Stimulated activated CD4-positive, alpha-beta T cell treated with anti-CD3 and anti-CD28 coated beads, Interleukin-12 subunit alpha, Interleukin-12 subunit beta, amount 100 ng/mL, for 48 hours (primary cell): ENCODE results near the gene FHIP1B.
"Not testable (repeated sequence)": the region's sequence is repeated elsewhere in the genome, so short reads cannot be mapped to it uniquely, and the experiment has no call there.

Experiments used
- DNase-seq, 3 donors: peaks; one replicate each; pipeline ENCODE4 v3.0.0-alpha.2; 2020; ENCODE audit warnings: low read depth in 2 of 3, low spot score in 1 of 3

FHIP1B gene

DNA sequence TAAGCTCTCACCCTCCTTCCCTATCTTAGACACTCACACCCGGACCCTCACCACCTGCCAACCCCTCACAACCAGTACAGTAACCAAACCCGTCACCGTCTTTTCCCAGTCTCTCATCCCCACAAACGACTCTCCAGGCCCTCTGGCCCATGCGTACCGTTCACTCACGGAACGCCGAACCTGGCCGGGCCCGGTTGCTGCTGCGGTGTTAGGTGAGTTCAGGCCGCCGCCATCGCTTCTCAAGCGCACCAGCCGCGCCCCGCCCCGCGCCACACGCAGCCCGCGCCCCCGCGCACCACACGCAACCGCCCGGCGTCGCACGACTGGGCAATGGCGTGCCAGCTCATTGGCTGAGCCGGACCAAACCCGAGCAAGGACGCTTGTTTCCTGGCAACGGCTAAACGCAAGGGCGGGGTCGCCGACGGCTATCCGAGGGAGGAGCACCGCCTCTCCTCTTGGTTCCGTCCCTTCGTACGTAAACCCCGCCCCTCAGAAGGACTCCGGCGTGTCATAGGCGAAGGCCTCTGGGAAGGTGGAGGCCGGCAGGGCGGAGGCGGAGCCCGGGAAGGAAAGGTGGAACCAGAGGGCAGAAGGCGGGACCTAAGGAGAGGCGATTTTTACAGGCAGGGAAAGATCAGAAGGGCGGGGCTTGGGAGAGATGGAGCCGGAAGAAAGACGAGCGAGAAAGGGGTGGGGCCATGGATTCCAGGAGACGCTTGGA is at the start of gene FHIP1B:
FHIP1B (minus strand) TSS at position 250 of the 721 bp plus-strand sequence. CDS start 10,120 bp downstream, outside the sequence.
- peak; percentile 98 to 100 (median 100) for DNase-seq

DNA sequence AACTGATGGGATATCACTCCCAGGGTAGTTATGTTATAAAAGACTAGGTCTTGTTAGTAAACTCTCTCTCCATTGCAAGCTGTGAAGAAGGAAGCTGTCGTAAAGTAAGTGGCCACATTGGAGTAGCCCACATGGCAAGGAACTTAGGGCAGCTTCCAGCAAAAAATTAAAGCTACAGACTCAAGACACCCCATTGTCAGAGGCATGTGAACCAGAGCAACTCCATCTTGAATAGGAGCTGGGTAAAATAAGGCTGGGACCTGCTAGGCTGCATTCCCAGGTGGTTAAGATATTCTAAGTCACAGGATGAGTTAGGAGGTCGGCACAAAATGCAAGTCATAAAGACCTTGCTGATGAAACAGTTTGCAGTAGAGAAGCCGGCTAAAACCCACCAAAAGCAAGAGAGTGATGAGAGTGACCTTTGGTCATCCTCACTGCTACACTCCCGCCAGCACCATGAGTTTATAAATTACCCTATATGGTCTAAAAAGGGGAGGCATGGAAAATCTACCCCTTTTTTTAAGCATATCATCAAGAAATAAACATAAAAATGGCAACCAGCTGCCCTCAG is 49.1 kb upstream of the FHIP1B start:
- DNase-seq, result no peak

DNA sequence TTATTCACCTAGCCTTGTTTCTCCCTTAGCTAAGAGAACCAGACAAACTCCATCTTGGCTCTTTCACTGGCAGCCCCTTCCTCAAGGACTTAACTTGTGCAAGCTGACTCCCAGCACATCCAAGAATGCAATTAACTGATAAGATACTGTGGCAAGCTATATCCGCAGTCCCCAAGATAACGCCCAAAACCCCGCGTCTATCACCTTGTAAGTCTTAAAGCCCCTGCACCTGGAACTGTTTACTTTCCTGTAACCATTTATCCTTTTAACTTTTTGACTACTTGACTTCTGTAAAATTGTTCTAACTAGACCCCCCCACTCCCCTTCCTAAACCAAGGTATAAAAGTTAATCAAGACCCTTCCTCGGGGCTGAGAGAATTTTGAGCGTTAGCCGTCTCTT is 46.4 kb upstream of the FHIP1B start:
- not testable (repeated sequence) for DNase-seq

DNA sequence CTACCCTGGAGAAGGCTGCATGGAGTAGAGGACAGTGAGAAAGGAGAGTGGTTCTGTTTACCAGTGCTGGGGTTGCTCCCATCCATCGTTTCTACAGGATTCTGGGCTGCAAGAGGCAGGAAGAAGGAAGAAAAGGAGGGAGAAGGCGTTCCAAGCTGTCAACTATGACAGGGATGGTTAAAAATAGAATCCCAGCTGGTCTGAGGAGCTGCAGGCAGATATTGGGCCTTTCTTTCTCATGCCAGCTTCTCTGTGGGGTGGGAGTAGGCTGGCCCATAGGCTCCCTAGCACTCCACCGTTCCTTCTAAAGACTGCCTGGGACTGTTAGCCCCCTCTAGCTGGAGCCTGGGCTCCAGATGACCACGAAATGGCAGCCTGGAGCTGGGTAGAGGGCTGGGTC is 38.8 kb upstream of the FHIP1B start:
- no peak for DNase-seq

DNA sequence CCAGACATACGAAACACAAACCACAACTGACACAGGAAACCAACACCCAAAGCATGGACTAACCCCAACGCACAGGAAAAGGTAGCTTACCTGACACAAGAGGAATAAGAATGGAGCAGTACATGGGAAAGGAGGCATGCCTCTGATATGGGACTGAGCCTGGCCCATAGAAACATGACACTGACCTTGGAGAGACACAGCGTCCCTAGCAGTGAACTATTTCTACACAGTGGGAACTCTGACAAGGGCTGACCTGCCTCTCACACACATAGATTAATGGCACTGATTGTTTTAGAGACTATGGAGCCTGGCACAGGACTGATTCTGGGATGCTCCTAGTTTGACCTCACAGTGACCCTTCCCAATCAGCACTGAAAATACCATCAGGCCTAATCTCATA is 37.2 kb upstream of the FHIP1B start:
- DNase-seq, result no peak

DNA sequence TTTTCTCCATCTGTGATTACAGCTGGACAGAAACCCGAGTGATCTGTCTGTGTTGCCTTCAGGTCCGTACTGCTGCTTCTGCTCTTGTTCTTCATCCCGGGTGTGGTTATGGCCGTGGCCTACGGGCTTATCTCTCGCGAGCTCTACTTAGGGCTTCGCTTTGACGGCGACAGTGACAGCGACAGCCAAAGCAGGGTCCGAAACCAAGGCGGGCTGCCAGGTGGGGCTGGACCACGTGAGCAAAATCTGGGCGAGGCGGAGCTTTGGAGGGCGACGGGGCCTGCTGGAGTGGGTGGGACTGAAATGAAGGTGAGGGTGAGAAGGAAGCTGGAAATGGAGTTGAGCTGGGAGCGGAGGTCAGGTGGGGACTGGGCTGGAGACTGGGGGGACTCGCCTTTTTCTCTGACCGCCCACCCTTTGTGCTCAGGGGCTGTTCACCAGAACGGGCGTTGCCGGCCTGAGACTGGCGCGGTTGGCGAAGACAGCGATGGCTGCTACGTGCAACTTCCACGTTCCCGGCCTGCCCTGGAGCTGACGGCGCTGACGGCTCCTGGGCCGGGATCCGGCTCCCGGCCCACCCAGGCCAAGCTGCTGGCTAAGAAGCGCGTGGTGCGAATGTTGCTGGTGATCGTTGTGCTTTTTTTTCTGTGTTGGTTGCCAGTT is 36.3 kb upstream of the FHIP1B start:
- DNase-seq, result no peak

DNA sequence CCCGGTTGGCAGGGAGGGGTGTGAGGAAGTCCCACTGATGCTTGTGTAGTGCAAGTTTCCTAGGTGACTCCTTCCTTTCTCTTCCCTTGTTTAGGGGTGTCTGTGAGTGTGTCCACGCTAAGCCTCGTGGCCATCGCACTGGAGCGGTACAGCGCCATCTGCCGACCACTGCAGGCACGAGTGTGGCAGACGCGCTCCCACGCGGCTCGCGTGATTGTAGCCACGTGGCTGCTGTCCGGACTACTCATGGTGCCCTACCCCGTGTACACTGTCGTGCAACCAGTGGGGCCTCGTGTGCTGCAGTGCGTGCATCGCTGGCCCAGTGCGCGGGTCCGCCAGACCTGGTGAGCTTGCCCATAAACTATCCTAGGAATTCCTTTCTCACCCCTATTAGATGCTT is 35.6 kb upstream of the FHIP1B start:
- no peak for DNase-seq

DNA sequence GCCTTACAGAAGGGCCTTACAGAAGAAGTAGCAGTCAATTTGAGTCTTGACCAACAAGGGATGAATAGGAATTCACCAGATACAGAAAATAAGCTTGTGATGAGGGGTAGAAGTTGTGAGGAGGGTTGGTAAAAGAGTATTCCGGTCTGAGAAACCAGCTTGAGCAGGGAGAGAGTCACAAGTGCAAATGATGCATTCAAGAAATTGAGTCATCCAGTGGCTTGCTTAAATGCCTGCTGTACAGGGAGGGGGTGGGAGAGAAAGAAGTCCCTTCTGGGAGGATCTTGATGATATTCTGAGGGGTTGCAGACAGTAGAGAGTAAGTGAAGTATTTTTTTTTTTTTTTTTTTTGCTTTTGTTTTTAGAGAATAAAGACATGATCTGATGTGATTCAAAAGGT is 34.4 kb upstream of the FHIP1B start:
- no peak for DNase-seq

DNA sequence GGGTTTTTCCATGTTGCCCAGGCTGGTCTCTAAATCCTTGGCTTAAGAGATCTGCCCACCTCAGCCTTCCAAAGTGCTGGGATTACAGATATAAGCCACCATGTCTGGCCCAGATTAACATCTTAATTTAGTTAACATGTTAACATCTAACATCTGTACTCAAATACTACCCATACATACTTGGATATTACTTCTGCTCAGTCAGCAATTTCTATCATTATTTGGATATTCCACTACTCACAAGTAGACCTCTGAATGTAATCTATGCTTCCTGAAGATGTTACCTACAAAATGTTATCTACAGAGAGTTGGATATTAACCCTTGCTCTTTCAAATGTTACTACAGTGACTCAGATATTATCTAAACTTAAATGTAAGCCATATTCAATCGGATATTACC is 29.2 kb upstream of the FHIP1B start:
- DNase-seq, result no peak

DNA sequence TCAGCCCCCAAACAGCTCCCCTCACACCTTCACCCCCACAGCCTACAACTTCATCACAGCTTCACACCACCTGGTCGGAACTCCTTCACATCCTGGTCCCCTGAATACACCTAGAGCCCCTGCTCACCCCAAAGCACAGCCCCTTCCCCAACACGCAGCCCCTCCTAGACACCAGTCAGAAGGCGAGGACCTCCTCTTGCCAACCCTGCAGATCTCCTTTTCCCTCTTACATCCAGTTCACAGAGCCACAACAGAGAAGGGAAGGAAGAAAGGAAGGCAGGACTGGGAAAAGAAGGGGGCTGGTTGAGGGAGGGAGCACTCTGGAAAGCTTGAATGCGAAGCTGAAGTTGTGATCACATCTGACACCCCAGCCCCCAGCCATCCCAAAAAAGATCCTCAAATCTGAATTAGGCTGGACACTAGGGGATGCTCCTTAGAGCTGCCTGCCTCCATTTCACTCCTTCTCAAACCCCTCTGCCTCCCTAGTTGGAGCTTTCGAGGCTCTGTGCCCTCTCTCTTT is 25.8 kb upstream of the FHIP1B start:
- DNase-seq, result no peak

DNA sequence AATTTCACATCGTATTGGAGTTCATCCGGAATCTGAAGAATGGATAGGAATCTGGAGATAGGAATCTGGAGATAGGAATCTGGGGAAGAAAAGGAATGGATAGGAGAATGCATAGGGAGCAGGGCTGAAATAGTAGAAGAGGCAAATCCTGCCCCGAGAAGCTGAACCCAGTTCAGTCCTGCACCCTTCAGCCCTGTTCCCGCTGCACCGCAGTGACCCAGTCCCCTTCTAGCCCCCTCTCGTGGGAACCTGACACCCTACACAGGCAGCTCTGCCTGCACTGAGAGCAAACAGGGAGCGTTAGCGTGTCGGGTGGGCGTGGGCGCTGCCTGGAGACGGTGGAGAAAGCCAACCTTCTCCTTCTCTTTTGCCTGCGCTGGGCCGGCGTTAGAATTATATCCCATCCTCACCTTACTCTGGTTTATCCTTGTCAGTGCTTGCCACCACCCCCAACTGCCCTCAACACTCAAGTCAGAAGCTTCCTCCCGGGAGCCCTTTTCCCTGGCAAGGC is 24.2 kb upstream of the FHIP1B start:
- no peak for DNase-seq

DNA sequence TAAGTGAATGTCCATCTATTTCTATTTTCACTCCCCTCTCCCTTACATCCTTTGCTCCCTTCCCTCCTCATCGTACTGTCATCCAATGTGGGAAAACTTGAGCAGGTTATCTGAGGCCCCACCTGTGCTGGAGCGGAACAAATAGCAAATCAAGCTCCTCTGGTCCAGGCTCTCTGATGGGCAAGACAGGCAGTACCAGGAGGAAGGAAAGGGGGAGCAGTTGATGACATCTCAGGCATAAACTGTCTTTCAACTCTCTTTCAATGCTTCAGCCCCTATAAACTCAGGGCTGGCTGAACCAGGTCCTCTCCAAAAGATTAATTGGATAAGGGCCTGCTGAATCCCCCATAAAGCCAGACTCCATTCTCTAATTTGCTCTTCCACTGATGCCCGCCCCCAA is 23.7 kb upstream of the FHIP1B start:
- no peak for DNase-seq

DNA sequence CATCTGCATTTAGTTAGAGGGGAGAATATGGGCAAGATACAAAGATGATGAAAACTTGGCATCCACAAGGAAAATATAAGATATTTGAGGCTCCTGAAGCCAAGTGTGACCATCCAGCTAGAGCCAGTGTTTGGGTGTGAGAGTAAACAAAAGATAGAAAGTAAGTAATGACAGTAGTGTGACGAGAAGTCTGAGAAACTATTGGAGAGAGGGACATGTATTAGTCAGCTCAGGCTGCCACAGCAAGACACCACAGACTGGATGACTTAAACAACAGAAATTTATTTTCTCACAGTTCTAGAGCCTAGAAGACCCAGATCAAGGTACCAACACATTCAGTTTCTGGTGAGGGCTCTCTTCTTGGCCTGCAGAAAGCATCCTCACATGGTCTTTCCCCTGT is 18.8 kb upstream of the FHIP1B start:
- DNase-seq, result no peak

DNA sequence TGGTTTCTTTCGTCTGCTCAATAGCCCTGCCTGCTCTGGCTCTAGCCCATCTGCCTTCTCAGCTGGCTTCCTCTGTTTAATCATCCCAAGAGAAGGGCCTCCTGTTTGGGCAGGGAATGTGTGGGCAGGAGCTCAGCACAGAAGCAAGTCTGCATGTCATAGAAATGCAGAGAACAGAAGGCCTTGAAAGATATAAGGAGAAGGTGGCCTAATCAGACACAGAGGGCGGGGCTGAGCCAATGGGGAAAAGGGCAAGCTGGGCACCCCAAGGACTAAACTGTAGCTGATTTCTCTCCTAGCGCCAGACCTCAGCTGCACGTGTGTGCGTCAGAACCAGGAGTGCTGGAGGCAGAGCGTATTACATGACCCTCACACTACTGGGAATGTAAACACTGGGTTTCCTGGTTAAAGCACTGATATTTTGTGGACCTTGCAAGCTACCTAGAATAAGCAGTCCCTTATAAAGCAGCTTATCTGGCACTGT is 17.6 kb upstream of the FHIP1B start:
- no peak for DNase-seq

DNA sequence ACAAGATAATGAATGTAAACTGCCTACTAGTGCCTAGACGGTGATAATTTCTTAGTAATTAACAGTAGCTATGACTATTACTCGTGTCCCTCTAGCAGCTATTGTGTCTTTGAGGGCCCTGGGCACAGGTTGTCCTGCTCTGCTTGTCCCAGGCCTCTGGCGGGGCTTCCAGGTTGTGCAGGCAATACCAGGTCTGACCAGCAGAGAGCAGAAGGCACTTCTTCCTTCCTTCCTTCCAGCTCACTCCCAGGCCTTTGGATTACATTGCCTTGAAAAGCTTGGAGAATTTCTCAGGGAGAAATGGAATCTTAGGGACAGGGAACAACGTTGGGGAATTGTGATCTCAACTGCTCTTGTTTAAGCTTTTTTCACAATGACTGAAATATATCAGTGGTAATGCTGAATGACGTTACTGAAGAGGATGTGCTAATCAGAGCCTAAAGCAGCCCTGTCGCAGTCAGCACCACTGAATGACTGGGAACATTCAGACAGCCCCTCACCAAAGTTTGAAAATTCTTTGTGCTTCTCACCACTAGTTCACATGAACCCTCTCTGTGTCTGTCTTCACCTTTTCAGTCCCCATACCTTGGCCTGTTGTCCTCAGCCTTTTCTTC is 16.8 kb upstream of the FHIP1B start:
- DNase-seq, result peak; percentile 41 to 57 (median 46)

DNA sequence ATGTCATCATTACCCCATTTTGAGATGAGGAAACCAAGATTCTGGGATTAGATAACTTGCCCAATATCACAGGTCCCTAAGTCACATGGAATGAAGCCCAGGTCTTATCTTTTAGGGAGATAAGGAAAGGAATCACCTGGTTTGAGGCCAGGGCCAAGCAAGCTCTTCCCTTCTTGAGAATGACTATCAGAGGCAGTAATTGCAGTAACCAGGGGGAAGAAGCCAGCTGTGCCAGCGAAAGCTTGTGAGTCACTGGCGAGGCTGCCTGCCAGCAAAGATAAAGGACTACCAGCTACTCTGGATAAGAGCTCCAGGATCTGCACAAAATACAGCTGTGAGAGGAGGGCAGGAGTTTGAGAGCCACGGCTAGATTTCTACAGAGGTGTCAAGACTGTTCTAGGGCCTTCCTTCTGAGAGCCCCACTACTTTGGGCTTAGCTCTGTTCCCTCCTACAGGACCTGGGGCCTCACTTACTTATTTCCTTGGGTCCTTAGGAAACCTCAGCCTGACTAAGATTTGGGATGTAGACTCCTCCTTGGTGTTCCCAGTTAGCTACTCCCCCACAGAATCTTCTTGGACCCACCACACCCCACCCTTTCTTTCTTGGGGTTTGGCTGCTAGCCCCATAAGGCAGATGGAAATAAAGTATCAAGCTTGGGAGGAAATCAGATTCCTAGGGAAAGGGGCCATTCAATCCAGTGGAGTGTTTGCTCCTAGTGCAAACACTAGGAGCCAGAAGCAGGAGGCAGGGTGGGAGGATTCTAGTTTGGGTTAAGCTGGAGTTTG is 15.5 kb upstream of the FHIP1B start:
- no peak for DNase-seq

DNA sequence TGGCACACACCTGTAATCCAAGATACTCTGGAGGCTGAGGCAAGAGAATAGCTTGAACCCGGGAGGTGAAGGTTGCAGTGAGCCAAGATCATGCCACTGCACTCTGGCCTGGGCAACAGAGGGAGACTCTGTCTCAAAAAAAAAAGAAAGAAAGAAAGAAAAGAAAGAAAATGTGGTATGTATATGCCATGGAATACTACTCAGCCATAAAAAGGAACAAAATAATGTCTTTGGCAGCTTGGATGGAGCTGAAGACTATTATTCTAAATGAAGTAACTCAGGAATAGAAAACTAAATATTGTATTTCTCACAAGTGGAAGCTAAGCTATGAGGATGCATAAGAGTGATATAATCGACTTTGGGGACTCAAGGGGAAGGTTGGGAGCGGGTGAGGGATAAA is 14.5 kb upstream of the FHIP1B start:
- DNase-seq, result not testable (repeated sequence)

DNA sequence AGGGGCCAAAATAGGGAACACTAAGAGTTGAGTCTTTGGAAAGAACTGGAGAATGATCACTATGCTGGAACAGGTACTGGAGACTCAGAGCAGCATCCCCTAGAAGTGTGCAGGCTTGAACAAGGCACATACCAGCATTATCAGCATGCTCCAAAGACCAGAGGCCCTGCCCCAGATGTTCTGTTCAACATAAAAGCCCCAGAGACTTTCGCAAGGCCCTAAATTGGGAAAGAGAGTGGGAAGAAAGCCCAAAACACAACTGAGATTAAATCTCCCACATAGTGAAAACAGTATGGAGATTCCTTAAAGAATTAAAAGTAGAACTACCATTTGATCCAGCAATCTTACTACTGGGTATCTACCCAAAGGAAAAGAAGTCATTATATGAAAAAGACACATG is 13.8 kb upstream of the FHIP1B start:
- no peak for DNase-seq

DNA sequence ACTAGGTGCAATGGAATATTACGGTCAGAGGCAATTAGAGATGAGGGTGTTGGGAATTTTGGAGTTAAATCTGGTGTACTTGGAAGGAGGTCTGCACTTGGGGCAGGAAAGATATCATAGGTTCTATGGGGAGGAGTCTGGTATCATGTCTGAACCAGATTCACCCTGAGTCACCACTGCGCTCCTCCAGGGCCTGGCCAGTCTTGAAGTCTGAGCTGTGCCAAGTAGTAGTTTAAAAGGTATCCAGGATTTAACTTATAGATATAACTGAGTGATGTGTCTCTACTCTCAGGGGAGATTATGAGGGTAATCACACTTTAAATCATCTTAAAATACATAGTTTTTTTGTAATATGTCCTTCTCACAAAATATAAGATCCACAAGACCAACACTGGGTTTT is 11.1 kb upstream of the FHIP1B start:
- no peak for DNase-seq

DNA sequence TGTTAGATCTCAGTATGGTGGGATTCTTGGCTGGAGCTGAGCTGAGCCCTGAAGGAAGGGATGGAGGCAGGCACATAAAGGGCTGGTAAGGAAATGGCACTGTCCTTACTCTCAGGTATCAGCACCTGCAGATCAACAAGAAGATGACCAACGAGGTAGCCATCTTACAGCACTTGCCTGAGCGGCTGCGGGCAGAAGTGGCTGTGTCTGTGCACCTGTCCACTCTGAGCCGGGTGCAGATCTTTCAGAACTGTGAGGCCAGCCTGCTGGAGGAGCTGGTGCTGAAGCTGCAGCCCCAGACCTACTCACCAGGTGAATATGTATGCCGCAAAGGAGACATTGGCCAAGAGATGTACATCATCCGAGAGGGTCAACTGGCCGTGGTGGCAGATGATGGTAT is 6.9 kb upstream of the FHIP1B start:
- no peak for DNase-seq

DNA sequence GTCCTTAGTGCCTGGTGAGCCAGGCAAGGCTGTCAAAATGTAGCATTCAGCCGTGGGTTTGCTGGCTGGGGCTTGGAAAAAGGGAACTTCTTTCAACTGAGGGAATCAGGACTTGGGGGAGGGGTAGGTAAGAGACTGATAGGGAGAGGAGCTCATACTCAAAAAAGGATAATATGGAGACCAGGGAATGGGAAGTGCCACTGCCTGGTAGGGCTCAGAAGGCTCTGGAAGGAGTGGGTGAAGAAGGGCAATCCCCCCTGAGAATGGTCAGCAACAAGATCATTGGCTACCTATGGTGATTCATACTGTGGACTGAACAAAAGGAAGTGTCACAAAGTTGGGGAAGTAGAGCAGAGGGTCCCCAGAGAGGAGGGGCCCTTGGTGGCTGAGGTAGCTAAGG is 6.3 kb upstream of the FHIP1B start:
- DNase-seq, result no peak
